Measurements from ENCODE around the gene FAM53A.

DNA sequence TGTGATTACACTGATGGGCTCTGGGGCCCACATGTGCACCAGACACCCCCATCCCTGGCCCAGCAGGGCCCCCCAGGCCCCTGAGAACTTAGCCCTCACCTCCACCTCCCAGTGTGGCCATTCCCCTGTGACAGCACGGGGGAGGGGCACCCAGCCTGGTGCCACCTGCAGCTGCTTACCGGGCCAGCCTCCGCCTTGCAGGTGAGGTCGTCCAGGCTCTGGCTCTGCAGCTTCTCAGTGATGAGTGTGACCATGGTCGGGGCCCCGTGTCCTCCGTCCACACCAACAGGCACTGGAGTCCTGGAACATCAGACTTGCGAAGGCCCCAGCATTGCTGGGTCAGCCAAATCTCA, 15.6 kb downstream of the FAM53A start:
- TF ChIP-seq, protein P1, sequence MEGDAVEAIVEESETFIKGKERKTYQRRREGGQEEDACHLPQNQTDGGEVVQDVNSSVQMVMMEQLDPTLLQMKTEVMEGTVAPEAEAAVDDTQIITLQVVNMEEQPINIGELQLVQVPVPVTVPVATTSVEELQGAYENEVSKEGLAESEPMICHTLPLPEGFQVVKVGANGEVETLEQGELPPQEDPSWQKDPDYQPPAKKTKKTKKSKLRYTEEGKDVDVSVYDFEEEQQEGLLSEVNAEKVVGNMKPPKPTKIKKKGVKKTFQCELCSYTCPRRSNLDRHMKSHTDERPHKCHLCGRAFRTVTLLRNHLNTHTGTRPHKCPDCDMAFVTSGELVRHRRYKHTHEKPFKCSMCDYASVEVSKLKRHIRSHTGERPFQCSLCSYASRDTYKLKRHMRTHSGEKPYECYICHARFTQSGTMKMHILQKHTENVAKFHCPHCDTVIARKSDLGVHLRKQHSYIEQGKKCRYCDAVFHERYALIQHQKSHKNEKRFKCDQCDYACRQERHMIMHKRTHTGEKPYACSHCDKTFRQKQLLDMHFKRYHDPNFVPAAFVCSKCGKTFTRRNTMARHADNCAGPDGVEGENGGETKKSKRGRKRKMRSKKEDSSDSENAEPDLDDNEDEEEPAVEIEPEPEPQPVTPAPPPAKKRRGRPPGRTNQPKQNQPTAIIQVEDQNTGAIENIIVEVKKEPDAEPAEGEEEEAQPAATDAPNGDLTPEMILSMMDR (conservative IDR thresholded peaks at IDR 0.05 in 1 of 2, IDR thresholded peaks at IDR 0.05 in 1 of 2; ENCODE audit: low read depth in 1 of 2, low read length in 2 of 2), result no peak
- no peak for TF ChIP-seq EZH2 (IDR thresholded peaks at IDR 0.05; ENCODE audit: low read length, missing control alignments)

Data from fibroblast of lung (primary cell).